ENCODE data around the gene SLC9A2. TPM values are rescaled to one million over a fixed set of nuclear protein-coding genes. Genes with fewer than 3 reads are reported as not detected.

The SLC9A2 gene
- total RNA-seq, 1 experiment from 2014 or later: not detected

DNA sequence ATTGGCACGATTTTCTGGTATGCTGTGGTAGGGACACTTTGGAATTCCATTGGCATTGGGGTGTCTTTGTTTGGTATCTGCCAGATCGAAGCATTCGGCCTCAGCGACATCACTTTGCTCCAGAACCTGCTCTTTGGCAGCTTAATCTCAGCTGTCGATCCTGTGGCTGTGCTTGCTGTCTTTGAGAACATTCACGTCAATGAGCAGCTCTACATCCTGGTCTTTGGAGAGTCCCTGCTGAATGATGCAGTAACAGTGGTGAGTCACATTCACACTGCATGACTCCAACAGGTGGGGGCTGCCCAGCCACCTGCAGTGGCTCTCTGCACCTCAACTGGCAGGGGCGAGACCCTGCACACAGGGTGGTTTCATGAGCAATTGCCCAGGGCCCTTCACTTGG lies 38.4 kb downstream of the SLC9A2 start:
- H3K9me2 ChIP-seq (replicated peaks; ENCODE audit: insufficient read depth, low read length): no peaks in the 10 kb centered on the region
- H2AFZ ChIP-seq (ENCODE audit: low read length): no peak overlapping the region
- H3K4me1 ChIP-seq (ENCODE audit: low read length): no peaks in the 10 kb centered on the region
- no peaks in the 10 kb centered on the region for H4K20me1 ChIP-seq (ENCODE audit: insufficient read depth, low read depth, low read length)
- no peaks in the 10 kb centered on the region for H3K27me3 ChIP-seq (ENCODE audit: low read length)
- H3K36me3 ChIP-seq (ENCODE audit: insufficient read depth, low read length): no peaks in the 10 kb centered on the region
- no peaks in the 10 kb centered on the region for H3K79me2 ChIP-seq (ENCODE audit: low read length)
- no peak for DNase-seq
- H3K27ac ChIP-seq (ENCODE audit: low read length): no peak overlapping the region
- H3K4me3 ChIP-seq (ENCODE audit: low read length): no peak overlapping the region
- no peaks in the 10 kb centered on the region for H3K9me3 ChIP-seq (ENCODE audit: low read length)
- no peak overlapping the region for H3K9ac ChIP-seq (ENCODE audit: low read length)
- H3K4me2 ChIP-seq (ENCODE audit: low read depth, low read length, poor library complexity, severe bottlenecking): no peak overlapping the region

DNA sequence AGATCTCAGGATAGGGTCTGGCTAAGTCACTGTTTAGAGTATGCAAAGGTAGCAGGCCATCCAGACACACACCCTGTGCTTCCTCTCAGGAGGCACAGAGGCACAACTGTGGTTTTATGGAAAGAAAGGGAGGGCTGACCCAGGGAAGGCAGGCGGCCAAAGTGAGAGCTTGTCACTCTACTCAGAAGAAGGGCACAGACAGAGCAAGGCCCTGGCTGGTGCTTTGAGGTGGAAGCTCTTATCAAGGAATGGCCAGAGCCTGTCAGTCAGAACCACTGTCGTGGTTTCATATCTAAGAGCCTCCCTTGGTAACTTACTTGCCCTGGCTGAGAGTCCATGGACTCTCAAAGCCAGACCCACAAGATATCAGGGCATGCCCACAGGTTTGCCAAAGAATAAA lies 40.7 kb downstream of the SLC9A2 start:
- no peak for DNase-seq
- Histone ChIP-seq H3K36me3 (ENCODE audit: insufficient read depth, low read length) (no peaks in the 10 kb centered on the region), H3K9ac (ENCODE audit: low read length) (no peak overlapping the region), H3K9me3 (ENCODE audit: low read length) (no peaks in the 10 kb centered on the region), H3K9me2 (replicated peaks; ENCODE audit: insufficient read depth, low read length) (no peaks in the 10 kb centered on the region), H3K4me2 (ENCODE audit: low read depth, low read length, poor library complexity, severe bottlenecking) (no peak overlapping the region), H3K4me3 (ENCODE audit: low read length) (no peak overlapping the region), H4K20me1 (ENCODE audit: insufficient read depth, low read depth, low read length) (no peaks in the 10 kb centered on the region), H3K4me1 (ENCODE audit: low read length) (no peaks in the 10 kb centered on the region), H3K27ac (ENCODE audit: low read length) (no peak overlapping the region), H3K27me3 (ENCODE audit: low read length) (no peaks in the 10 kb centered on the region), H3K79me2 (ENCODE audit: low read length) (no peaks in the 10 kb centered on the region), H2AFZ (ENCODE audit: low read length) (no peak overlapping the region)

DNA sequence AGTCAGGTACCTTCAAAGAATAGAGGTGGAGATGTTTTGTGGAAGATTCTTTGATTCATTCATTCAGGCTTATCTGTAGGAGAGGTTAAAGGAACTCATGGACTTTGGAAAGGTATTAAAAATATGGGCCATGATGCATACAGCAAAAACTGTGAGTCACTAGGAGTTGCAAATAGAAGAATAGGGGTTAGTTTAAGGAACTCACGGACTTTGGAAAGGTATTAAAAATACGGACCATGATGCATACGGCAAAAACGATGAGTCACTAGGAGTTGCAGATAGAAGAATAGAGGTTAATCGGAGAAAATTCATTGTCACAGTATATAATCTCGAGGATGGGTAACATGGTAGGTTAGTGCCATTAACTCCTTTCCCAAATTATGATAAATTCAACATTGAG lies 41.2 kb downstream of the SLC9A2 start:
- Histone ChIP-seq H3K9me2 (replicated peaks; ENCODE audit: insufficient read depth, low read length) (no peaks in the 10 kb centered on the region), H3K27me3 (ENCODE audit: low read length) (no peaks in the 10 kb centered on the region), H3K36me3 (ENCODE audit: insufficient read depth, low read length) (no peaks in the 10 kb centered on the region), H4K20me1 (ENCODE audit: insufficient read depth, low read depth, low read length) (no peaks in the 10 kb centered on the region), H2AFZ (ENCODE audit: low read length) (no peak overlapping the region), H3K27ac (ENCODE audit: low read length) (no peak overlapping the region), H3K9ac (ENCODE audit: low read length) (no peak overlapping the region), H3K4me3 (ENCODE audit: low read length) (no peak overlapping the region), H3K4me2 (ENCODE audit: low read depth, low read length, poor library complexity, severe bottlenecking) (no peak overlapping the region), H3K4me1 (ENCODE audit: low read length) (no peaks in the 10 kb centered on the region), H3K79me2 (ENCODE audit: low read length) (no peaks in the 10 kb centered on the region), H3K9me3 (ENCODE audit: low read length) (no peaks in the 10 kb centered on the region)
- DNase-seq: no peak

DNA sequence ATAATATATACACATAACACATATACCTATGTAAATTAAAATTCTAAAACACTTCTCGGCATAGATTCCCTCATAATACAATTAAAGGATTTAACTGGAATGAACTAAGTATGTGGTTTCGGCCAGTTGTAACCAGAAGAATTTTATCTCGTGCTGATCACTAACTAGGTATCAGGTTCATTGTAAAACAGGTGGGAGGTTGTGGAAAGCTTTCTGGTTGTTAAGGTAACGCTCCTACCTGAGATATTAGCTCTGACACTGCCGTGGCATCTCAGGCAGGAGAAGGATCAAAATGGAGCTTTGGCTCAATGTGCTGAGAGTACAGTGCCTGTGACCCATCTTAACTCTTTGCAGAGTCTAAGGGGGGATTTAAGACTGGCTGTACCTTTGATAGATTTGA lies 42.5 kb downstream of the SLC9A2 start:
- Histone ChIP-seq H3K27me3 (ENCODE audit: low read length) (no peaks in the 10 kb centered on the region), H3K4me1 (ENCODE audit: low read length) (peaks cover 3% of the 10 kb centered on the region), H3K9me2 (replicated peaks; ENCODE audit: insufficient read depth, low read length) (no peaks in the 10 kb centered on the region), H2AFZ (ENCODE audit: low read length) (no peak overlapping the region), H3K4me2 (ENCODE audit: low read depth, low read length, poor library complexity, severe bottlenecking) (no peak overlapping the region), H3K79me2 (ENCODE audit: low read length) (no peaks in the 10 kb centered on the region), H3K27ac (ENCODE audit: low read length) (no peak overlapping the region), H4K20me1 (ENCODE audit: insufficient read depth, low read depth, low read length) (no peaks in the 10 kb centered on the region), H3K4me3 (ENCODE audit: low read length) (no peak overlapping the region), H3K9ac (ENCODE audit: low read length) (no peak overlapping the region), H3K36me3 (ENCODE audit: insufficient read depth, low read length) (no peaks in the 10 kb centered on the region), H3K9me3 (ENCODE audit: low read length) (no peaks in the 10 kb centered on the region)
- no peak for DNase-seq

DNA sequence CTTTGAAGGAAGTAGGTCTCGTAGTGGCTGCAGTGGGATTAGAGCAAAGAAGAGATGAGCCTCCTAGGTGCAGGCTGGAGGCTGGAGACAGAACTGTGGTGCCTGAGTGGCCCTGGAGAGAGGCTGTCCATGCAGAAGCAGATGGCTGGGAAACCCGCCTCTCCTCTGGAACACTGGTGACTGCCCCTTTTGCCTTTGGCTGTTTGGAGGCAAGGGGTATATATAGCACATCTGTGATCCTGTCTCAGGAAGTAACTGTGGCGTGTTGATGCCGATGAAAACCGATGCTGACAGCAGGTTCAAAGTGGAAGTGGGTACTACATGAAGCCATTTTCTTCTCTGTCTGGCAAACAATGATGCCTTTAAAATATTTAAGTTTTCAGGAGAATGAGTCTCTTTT lies 43.5 kb downstream of the SLC9A2 start:
- Histone ChIP-seq H3K4me3 (ENCODE audit: low read length) (no peak overlapping the region), H4K20me1 (ENCODE audit: insufficient read depth, low read depth, low read length) (no peaks in the 10 kb centered on the region), H3K4me2 (ENCODE audit: low read depth, low read length, poor library complexity, severe bottlenecking) (no peak overlapping the region), H3K9me2 (replicated peaks; ENCODE audit: insufficient read depth, low read length) (no peaks in the 10 kb centered on the region), H2AFZ (ENCODE audit: low read length) (no peak overlapping the region), H3K9ac (ENCODE audit: low read length) (no peak overlapping the region), H3K27me3 (ENCODE audit: low read length) (no peaks in the 10 kb centered on the region), H3K4me1 (ENCODE audit: low read length) (peaks cover 9% of the 10 kb centered on the region), H3K9me3 (ENCODE audit: low read length) (no peaks in the 10 kb centered on the region), H3K36me3 (ENCODE audit: insufficient read depth, low read length) (no peaks in the 10 kb centered on the region), H3K79me2 (ENCODE audit: low read length) (no peaks in the 10 kb centered on the region), H3K27ac (ENCODE audit: low read length) (no peak overlapping the region)
- DNase-seq: no peak

DNA sequence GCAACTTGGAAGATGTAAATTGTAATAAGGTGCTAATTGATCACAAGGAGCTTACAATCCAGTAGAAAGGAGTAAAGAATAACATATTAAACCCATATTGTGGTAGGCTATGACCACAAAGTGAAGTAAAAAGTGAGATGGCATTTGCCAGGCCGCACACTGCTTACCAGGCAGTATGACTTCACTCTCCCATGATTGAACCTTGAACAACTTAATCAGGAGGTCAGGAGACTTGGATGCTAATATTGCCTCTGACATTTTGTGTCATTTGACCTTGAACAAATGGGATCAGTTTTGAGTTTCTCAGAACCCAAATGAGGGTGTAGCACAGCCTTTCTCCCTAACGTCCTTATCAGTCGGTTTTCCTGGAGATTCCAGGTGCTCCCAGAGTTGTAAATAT lies 44.0 kb downstream of the SLC9A2 start:
- H2AFZ ChIP-seq (ENCODE audit: low read length): no peak overlapping the region
- no peaks in the 10 kb centered on the region for H3K9me3 ChIP-seq (ENCODE audit: low read length)
- H3K9me2 ChIP-seq (replicated peaks; ENCODE audit: insufficient read depth, low read length): no peaks in the 10 kb centered on the region
- no peak for DNase-seq
- no peaks in the 10 kb centered on the region for H3K79me2 ChIP-seq (ENCODE audit: low read length)
- H3K27ac ChIP-seq (ENCODE audit: low read length): no peak overlapping the region
- no peaks in the 10 kb centered on the region for H3K36me3 ChIP-seq (ENCODE audit: insufficient read depth, low read length)
- no peaks in the 10 kb centered on the region for H4K20me1 ChIP-seq (ENCODE audit: insufficient read depth, low read depth, low read length)
- H3K27me3 ChIP-seq (ENCODE audit: low read length): no peaks in the 10 kb centered on the region
- H3K4me1 ChIP-seq (ENCODE audit: low read length): peaks cover 9% of the 10 kb centered on the region
- no peak overlapping the region for H3K4me3 ChIP-seq (ENCODE audit: low read length)
- H3K9ac ChIP-seq (ENCODE audit: low read length): no peak overlapping the region
- no peak overlapping the region for H3K4me2 ChIP-seq (ENCODE audit: low read depth, low read length, poor library complexity, severe bottlenecking)

DNA sequence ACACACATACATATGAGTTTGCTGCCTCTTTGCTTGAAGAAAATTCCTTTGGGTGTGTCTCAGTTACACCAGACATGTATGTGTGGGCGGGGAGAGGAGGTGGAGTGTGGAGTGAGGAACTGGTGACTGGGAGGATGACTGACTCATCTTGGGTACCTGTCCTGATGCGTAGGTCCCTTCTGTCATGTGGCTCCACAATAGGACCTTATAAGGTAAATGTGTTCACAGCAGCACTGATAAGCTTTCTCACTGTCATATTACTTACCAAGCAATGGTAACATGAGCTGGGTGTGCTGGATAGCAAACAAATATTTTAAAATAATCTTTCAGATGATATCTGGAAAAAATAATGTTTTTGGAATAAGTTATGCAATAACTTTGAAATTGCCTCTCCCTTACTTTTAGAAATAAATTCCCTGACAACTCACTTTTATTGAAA lies 45.1 kb downstream of the SLC9A2 start:
- H4K20me1 ChIP-seq (ENCODE audit: insufficient read depth, low read depth, low read length): no peaks in the 10 kb centered on the region
- H2AFZ ChIP-seq (ENCODE audit: low read length): no peak overlapping the region
- H3K9ac ChIP-seq (ENCODE audit: low read length): no peak overlapping the region
- H3K79me2 ChIP-seq (ENCODE audit: low read length): no peaks in the 10 kb centered on the region
- DNase-seq: no peak
- H3K4me2 ChIP-seq (ENCODE audit: low read depth, low read length, poor library complexity, severe bottlenecking): no peak overlapping the region
- no peak overlapping the region for H3K4me3 ChIP-seq (ENCODE audit: low read length)
- H3K27me3 ChIP-seq (ENCODE audit: low read length): no peaks in the 10 kb centered on the region
- H3K9me2 ChIP-seq (replicated peaks; ENCODE audit: insufficient read depth, low read length): no peaks in the 10 kb centered on the region
- no peaks in the 10 kb centered on the region for H3K9me3 ChIP-seq (ENCODE audit: low read length)
- no peaks in the 10 kb centered on the region for H3K36me3 ChIP-seq (ENCODE audit: insufficient read depth, low read length)
- peaks cover 9% of the 10 kb centered on the region for H3K4me1 ChIP-seq (ENCODE audit: low read length)
- no peak overlapping the region for H3K27ac ChIP-seq (ENCODE audit: low read length)

DNA sequence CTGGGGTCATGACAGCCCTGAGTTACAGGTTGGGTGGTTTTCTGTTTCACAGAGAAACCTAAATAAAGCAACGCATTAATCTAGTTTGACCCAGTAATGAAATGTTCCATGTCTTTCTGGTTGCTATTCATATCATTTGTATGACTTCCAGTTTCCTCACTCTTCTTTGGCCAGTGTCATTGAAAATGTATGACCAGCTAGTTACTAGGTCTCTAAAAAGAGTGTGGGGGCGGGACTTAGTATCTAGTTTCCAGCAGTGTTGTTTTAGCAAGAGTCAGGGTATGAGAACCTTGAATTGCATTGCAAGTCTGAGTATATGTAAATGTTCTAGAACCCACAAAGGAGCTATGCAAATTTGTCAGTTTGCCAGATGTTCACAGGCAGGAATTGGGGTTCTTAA lies 47.7 kb downstream of the SLC9A2 start:
- Histone ChIP-seq H3K4me1 (ENCODE audit: low read length) (peaks cover 9% of the 10 kb centered on the region), H3K4me2 (ENCODE audit: low read depth, low read length, poor library complexity, severe bottlenecking) (peak overlapping the region; percentile 11), H3K9me3 (ENCODE audit: low read length) (no peaks in the 10 kb centered on the region), H3K9me2 (replicated peaks; ENCODE audit: insufficient read depth, low read length) (no peaks in the 10 kb centered on the region), H2AFZ (ENCODE audit: low read length) (no peak overlapping the region), H3K36me3 (ENCODE audit: insufficient read depth, low read length) (no peaks in the 10 kb centered on the region), H3K27me3 (ENCODE audit: low read length) (no peaks in the 10 kb centered on the region), H4K20me1 (ENCODE audit: insufficient read depth, low read depth, low read length) (no peaks in the 10 kb centered on the region), H3K4me3 (ENCODE audit: low read length) (no peak overlapping the region), H3K79me2 (ENCODE audit: low read length) (no peaks in the 10 kb centered on the region), H3K9ac (ENCODE audit: low read length) (no peak overlapping the region), H3K27ac (ENCODE audit: low read length) (no peak overlapping the region)
- no peak for DNase-seq

DNA sequence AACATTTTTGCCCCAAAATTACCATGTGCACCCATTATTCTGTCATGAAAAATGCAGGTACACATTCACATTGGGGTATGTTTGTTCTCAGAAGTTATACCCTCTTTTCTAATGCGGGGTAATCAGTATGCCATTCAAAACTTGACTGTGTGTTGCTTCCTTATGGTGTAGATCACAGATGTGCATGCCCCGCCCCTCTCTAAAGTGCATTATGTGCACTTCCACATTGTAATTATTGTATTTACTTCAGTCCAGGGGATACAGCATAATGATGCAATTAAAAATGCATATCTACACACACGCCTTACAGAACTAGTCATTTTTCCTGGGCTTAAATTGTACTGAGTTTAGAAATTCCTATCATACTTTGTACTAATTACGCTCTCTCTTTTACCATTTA lies 48.8 kb downstream of the SLC9A2 start:
- Histone ChIP-seq H4K20me1 (ENCODE audit: insufficient read depth, low read depth, low read length) (no peaks in the 10 kb centered on the region), H3K4me3 (ENCODE audit: low read length) (no peak overlapping the region), H3K27ac (ENCODE audit: low read length) (no peak overlapping the region), H3K79me2 (ENCODE audit: low read length) (no peaks in the 10 kb centered on the region), H3K9me3 (ENCODE audit: low read length) (no peaks in the 10 kb centered on the region), H3K4me1 (ENCODE audit: low read length) (peaks cover 9% of the 10 kb centered on the region), H3K27me3 (ENCODE audit: low read length) (no peaks in the 10 kb centered on the region), H2AFZ (ENCODE audit: low read length) (no peak overlapping the region), H3K9me2 (replicated peaks; ENCODE audit: insufficient read depth, low read length) (no peaks in the 10 kb centered on the region), H3K36me3 (ENCODE audit: insufficient read depth, low read length) (no peaks in the 10 kb centered on the region), H3K9ac (ENCODE audit: low read length) (no peak overlapping the region), H3K4me2 (ENCODE audit: low read depth, low read length, poor library complexity, severe bottlenecking) (no peak overlapping the region)
- no peak for DNase-seq
